GM12874 (cell line): ENCODE measurements around the gene KLK8.
A peak's percentile ranks its signal among the peaks of the same experiment; 100 is the strongest.

ENCODE experiments used
- TF ChIP-seq, protein P1 (sequence below): IDR thresholded peaks from 2 replicates; pipeline ENCODE4 v1.5.1; 2011; ENCODE audit warnings: low read depth, mild to moderate bottlenecking, control low read depth, low read length, moderate library complexity; ENCODE audit not compliant: insufficient read depth

The KLK8 gene

DNA sequence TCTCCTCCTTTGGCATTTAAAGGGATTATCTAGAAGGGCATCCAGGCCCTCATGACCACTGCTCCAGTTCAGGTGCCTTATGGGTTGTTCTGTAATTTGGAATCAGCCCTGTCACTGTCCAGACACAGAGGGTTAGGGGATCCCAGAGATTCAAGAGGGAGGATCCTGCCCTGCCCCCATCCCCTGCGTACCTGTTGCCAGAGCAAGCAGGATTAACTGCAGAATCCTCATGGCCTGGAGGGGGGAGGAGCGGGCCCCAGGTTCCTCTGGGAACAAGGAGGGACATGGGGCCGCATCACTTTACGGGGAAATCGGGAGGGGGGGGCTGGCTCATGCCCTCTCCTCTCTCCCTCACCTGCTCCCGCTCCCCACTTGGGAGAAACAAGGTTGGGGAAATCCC is 24.0 kb upstream of the KLK8 start:
- TF ChIP-seq, protein P1, sequence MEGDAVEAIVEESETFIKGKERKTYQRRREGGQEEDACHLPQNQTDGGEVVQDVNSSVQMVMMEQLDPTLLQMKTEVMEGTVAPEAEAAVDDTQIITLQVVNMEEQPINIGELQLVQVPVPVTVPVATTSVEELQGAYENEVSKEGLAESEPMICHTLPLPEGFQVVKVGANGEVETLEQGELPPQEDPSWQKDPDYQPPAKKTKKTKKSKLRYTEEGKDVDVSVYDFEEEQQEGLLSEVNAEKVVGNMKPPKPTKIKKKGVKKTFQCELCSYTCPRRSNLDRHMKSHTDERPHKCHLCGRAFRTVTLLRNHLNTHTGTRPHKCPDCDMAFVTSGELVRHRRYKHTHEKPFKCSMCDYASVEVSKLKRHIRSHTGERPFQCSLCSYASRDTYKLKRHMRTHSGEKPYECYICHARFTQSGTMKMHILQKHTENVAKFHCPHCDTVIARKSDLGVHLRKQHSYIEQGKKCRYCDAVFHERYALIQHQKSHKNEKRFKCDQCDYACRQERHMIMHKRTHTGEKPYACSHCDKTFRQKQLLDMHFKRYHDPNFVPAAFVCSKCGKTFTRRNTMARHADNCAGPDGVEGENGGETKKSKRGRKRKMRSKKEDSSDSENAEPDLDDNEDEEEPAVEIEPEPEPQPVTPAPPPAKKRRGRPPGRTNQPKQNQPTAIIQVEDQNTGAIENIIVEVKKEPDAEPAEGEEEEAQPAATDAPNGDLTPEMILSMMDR, result no peak

GRCh38 chr19:51024924-51025323 is 23.5 kb upstream of the KLK8 start:
- TF ChIP-seq, protein P1, result no peak

DNA sequence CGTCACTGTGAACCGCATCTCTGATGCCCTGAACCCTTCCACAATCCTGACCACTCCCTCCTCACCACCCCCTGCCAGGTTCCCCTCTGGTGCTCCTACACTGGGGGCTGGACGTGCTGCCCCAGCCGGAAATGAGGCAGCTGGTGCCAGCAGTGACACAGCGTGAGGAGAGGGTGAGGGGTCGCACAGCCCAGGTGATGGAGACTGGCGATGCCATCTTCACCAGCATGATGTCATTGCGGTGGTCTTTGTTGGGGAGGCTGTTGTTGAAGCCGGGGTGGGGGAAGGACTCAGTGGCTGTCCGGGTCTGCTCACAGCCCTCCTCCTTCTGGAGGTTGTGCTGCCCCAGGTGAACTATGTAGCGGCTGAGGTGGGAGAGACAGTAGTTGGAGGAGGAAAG is 22.5 kb upstream of the KLK8 start:
- TF ChIP-seq, protein P1, result no peak

DNA sequence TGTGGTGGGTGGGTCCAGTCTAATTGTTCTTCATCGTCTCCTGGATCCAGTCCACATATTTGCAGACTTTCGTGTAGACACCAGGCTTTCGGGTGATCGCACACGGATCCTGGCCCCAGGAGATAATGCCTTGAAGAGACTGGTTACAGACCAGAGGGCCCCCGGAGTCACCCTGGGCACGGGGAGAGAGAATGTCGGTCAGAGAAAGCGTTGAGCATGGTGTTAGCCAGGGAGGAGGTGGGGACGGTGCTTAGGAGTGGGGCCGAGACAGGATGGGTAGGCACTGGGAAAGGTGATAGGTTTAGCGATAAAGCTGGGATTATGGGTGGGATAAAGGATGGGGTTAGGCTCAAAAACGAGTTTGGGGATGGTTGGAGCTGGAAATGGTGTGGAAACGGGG is 21.1 kb upstream of the KLK8 start:
- TF ChIP-seq, protein P1, result no peak

DNA sequence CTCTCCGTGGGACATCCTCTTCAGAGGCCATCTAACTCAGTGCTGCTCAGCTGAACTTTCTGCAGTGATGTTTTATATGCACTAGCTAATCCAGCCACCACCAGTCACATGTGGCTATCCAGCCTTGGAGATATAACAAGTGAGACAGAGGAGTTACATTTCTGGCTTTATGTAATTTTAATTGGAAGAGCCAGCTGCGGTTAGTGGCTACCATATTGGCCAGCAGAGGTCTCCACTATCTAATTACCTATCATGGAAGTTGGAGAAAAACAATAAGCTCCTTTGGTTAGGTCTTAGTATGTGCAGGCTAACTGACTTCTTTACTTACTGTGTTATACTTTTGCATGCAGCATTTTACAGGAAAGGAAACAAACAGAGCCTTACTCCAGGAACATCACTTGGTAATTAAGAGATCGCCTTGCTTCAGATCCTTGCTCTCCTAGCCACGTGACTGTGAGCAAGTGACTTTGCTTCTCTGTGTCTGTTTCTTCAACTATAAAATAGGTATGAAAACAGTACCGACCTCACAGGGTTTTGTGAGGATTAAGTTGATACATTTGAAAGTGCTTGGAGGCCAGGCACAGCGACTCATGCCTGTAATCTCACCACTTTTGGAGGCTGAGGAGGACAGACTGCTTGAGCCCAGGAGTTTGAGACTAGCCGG is 19.7 kb upstream of the KLK8 start:
- TF ChIP-seq, protein P1, result peak; percentile 51

GRCh38 chr19:51019544-51019925 is 18.1 kb upstream of the KLK8 start, which contains the start of gene KLK10:
TSS of gene KLK10 (minus strand) at chr19:51019709. CDS start at chr19:51019130, 579 bp downstream.
- TF ChIP-seq, protein P1, result no peak

GRCh38 chr19:51018745-51019543 is 17.5 kb upstream of the KLK8 start:
- TF ChIP-seq, protein P1, result no peak
